GM19099 (cell line): ENCODE results near the gene SAYSD1.

Experiments used
- POLR2A ChIP-seq: IDR thresholded peaks from 3 replicates; pipeline ENCODE4 v1.6.1; 2011; ENCODE audit warnings: low read depth; ENCODE audit not compliant: insufficient read length; ENCODE audit errors: extremely low read depth

The SAYSD1 gene

GRCh38 chr6:39114704-39115599 lies at the start of gene SAYSD1:
Gene SAYSD1, minus strand, starts transcription at chr6:39115186. Its CDS starts 97 bp downstream, at chr6:39115089.
- TF ChIP-seq POLR2A, result peak; percentile 57

GRCh38 chr6:39157511-39157910 lies 42.5 kb upstream of the SAYSD1 start:
- TF ChIP-seq POLR2A, result no peak

GRCh38 chr6:39156801-39157200 lies 41.8 kb upstream of the SAYSD1 start:
- no peak for TF ChIP-seq POLR2A

- no peak for TF ChIP-seq POLR2A
Observed at GRCh38 chr6:39154705-39155104, 39.7 kb upstream of the SAYSD1 start.

- no peak for TF ChIP-seq POLR2A
Observed at GRCh38 chr6:39153766-39154397, 38.9 kb upstream of the SAYSD1 start.

- TF ChIP-seq POLR2A, result no peak
Observed at GRCh38 chr6:39152262-39152661, 37.3 kb upstream of the SAYSD1 start.

GRCh38 chr6:39151211-39151610 lies 36.2 kb upstream of the SAYSD1 start:
- TF ChIP-seq POLR2A, result no peak

GRCh38 chr6:39144481-39145173 lies 29.6 kb upstream of the SAYSD1 start:
- TF ChIP-seq POLR2A, result no peak

- no peak for TF ChIP-seq POLR2A
Observed at GRCh38 chr6:39143238-39143930, 28.4 kb upstream of the SAYSD1 start.

- TF ChIP-seq POLR2A, result no peak
Observed at GRCh38 chr6:39140556-39141167, 25.7 kb upstream of the SAYSD1 start.

GRCh38 chr6:39137245-39137644 lies 22.3 kb upstream of the SAYSD1 start:
- TF ChIP-seq POLR2A, result no peak

GRCh38 chr6:39130691-39131090 lies 15.7 kb upstream of the SAYSD1 start:
- TF ChIP-seq POLR2A, result no peak

GRCh38 chr6:39128832-39129231 lies 13.8 kb upstream of the SAYSD1 start:
- TF ChIP-seq POLR2A, result no peak

GRCh38 chr6:39128106-39128505 lies 13.1 kb upstream of the SAYSD1 start:
- TF ChIP-seq POLR2A, result no peak
